KG1 (cell line): Measurements from ENCODE around the gene TFRC.
"Not testable (repeated sequence)": the region's sequence is repeated elsewhere in the genome, so short reads cannot be mapped to it uniquely, and the experiment has no call there.

Experiments used
- DNase-seq: peaks from one replicate; lab custom pipeline; 2025; lab: John Stamatoyannopoulos, UW

Gene TFRC

DNA sequence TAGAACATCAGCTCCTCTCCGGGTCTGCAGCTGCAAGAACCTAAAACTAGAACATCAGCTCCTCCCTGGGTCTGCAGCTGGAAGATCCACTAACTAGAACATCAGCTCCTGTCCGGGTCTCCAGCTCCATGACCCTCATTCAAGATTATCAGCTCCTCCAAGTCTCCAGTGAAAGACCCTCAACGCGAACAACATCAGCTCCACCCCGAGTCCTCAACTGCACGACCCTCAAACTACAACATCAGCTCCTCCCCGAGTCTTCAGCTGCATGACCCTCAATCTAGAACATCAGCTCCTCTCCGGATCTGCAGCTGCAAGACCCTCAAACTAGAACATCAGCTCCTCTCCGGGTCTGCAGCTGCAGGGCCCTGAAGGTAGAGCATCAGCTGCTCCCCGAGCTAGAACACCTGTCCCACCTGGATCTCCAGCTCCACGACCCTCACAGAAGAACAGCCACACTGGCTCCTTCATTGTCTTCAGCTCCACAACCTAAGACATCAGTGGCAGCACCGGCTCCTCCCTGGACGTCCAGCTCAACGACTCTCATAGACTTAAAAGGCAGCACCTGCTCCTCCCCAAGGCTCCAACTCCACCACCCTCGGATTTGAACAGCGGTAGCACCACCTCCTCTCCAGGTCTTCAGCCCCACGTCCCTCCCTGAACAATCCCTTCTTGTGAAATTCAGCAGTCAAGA, 77.4 kb downstream of the TFRC start:
- DNase-seq, result not testable (repeated sequence)

DNA sequence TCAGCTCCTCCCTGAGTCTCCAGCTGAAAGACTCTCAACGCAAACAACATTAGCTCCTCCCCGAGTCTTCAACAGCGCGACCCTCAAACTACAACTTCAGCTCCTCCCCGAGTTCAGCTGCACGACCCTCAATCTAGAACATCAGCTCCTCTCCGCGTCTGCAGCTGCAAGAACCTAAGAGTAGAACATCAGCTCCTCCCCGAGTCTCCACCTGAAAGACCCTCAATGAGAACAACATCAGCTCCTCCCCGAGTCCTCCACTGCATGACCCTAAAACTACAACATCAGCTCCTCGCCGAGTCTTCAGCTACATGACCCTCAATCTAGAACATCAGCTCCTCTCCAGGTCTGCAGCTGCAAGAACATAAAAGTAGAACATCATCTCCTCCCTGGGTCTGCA, 78.3 kb downstream of the TFRC start:
- DNase-seq, result no peak

DNA sequence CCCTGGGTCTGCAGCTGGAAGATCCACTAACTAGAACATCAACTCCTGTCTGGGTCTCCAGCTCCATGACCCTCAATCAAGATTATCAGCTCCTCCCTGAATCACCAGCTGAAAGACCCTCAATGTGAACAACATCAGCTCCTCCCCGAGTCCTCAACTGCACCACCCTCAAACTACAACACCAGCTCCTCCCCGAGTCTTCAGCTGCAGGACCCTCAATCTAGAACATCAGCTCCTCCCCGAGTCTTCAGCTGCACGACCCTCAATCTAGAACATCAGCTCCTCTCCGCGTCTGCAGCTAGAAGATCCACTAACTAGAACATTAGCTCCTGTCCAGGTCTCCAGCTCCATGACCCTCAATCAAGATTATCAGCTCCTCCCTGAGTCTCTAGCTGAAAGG, 79.2 kb downstream of the TFRC start:
- not testable (repeated sequence) for DNase-seq

DNA sequence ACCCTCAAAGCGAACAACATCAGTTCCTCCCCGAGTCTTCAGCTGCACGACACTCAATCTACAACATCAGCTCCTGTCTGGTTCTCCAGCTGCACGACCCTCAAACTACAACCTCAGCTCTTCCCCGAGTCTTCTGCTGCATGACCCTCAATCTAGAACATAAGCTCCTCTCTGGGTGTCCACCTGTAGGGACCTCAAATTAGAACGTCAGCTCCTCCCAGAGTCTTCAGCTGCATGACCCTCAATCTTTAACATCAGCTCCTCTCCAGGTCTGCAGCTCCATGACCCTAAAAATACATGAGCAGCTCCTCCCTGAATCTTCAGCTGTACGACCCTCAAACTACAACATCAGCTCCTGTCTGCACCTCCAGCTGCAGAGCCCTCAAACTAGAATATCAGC, 80.7 kb downstream of the TFRC start:
- not testable (repeated sequence) for DNase-seq

DNA sequence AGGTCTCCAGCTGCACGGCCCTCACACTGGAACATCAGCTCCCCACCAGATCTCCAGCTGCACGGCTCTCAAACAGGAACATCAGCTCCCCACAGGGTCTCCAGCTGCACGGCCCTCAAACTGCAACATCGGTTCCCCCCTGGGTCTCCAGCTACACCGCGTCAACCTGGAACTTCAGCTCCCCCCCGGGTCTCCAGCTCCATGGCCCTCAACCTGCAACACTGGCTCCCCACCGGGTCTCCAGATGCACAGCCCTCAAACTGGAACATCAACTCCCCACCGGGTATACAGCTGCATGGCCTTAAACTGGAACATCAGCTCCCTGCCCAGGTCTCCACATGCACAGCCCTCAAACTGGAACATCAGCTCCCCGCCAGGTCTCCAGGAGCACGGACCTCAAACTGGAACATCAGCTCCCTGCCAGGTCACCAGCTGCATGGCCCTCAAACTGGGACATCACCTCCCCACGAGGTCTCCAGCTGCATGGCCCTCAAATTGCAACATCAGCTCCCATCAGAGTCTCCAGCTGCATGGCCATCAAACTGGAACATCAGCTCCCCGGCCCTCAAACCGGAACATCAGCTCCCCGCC, 81.4 kb downstream of the TFRC start:
- DNase-seq, result not testable (repeated sequence)

DNA sequence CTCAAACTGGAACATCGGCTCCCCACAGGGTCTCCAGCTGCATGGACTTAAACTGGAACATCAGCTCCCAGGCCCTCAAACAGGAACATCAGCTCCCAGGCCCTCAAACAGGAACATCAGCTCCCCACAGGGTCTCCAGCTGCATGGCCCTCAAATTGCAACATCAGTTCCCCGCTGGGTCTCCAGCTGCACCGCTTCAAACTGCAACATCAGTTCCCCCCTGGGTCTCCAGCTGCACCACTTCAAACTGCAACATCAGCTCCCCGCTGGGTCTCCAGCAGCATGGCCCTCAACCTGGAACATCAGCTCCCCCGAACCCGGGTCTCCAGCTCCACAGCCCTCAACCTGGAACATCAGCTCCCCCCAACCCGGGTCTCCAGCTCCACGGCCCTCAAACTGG, 82.0 kb downstream of the TFRC start:
- no peak for DNase-seq
